GM18951 (cell line): ENCODE results near the gene SYNE1.

Experiments used
- POLR2A ChIP-seq: IDR thresholded peaks from 4 replicates; pipeline ENCODE4 v1.6.1; 2011; ENCODE audit warnings: mild to moderate bottlenecking; ENCODE audit not compliant: insufficient read length, insufficient read depth; ENCODE audit errors: extremely low read depth
- in situ Hi-C: fragments of 300-500 bp; cut with MboI; formaldehyde crosslinking; loops from one replicate; pipeline ENCODE4 v1.12.0; 2022; ENCODE audit warnings: low sequenced_read_pairs, mixed read lengths, inconsistent platforms; ENCODE audit not compliant: unreplicated experiment

The SYNE1 gene

DNA sequence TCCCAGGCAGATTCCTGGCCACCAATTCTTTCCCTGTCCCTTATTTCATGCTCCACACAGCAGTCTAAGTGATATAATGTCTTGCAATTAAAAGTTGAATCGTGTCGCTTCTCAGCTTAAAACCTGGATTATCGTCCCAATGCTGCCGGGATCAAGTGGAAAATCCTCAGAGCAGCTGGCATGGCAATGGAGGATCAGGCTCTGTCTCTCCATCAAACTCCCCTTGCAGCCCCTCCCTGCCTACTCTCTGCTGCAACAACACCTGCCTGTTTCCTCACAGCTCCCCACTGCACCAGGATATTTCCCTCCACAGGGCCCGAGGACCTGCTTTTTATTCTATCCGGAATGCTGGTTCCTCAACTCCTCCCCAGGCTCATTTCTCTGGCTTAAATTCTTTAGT lies 277.1 kb downstream of the SYNE1 start:
- in situ Hi-C loops, result no loop called here
- no peak for TF ChIP-seq POLR2A

DNA sequence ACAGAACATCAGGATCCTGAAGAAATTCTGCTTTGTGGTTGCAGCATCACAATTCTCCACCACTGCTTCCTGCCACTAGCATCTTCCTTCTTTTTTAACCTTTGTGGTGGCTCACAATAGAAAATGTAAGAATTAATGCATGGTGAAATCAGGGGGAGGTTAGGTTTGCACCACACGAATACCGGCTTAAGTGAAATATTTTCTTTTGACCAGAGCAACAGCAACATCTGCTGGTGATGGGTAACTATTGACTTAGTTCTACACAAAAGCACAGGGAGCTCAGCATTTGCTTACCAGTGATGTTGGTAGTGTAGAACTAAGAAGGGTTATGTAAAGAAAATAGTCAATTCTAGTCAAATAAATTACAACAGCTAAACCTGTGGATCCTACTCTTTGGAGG lies 280.5 kb downstream of the SYNE1 start:
- in situ Hi-C loops, result no loop called here
- no peak for TF ChIP-seq POLR2A

DNA sequence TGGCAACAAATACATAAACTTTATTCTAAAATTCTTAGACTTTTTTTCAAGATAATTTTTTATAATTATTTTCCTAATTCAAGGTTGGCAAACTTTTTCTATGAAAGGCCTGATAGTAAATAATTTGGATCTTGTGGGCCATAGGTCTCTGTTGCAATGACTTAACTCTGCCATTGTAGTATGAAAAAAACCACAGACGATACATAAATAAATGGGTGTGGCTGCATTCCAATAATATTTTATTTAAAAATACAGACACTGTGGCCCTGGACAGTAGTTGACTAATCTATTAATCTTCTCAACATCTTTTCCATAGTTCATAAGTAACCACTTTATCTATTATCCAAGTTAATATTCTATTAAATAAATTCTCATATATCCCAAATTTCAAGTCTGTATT lies 281.1 kb downstream of the SYNE1 start:
- TF ChIP-seq POLR2A, result no peak
- in situ Hi-C loops, result no loop called here

DNA sequence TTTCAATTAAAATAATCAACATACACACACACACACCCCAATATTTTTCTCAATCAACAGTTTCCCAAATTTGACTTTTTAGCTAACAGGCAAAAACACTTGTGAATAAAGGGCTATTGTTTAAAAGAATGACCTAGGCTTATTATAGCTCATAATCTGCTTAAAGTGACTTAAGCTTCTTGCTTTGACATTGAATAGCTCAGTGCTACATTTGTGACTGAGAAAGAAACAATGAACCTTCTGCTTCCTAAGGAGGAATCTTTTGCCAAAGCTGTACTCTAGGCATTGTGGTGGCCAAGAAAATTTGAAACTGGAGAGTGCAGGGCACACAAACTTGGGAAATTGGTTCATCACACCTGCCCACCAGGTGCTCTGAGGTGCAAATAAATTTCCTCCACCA lies 282.0 kb downstream of the SYNE1 start:
- in situ Hi-C loops, result no loop called here
- no peak for TF ChIP-seq POLR2A

DNA sequence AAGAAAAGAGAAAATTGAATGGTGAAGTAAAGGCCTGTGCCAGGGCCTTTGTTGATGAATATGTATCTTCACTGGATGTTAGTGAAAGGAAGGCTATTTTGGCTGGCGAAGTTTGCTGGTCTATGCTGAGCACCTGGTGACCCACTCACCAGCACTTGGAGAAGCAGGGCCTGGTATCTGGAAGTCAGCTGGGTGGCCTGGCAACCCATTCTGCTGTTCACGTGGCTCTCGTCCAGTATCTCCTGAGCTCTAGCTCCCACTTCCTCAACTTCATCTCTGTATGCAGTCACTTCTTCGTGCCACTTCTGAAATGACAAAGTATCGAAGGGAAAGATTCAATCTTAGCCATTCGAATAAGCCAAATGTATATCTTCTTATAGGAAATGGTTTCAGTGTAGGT lies 283.7 kb downstream of the SYNE1 start:
- in situ Hi-C loops, result no loop called here
- no peak for TF ChIP-seq POLR2A

DNA sequence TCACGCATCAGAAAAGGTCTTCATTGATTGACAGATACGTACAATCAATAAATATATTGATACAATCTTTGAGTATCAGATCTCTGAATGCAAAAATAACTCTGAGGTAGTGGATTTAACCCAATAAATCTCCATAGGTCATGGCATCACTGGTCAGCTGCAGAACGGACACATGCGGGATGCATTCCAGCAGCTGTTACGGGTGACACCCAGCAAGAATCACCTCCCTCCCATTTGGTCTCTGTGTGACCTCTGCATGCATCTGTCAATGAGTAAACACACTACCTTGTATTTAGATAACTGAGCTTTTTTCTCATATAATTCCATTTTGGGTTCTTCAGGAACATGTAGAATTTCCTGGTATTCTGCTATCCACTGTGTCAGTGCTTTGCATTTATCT lies 285.4 kb downstream of the SYNE1 start:
- in situ Hi-C loops, result no loop called here
- no peak for TF ChIP-seq POLR2A

DNA sequence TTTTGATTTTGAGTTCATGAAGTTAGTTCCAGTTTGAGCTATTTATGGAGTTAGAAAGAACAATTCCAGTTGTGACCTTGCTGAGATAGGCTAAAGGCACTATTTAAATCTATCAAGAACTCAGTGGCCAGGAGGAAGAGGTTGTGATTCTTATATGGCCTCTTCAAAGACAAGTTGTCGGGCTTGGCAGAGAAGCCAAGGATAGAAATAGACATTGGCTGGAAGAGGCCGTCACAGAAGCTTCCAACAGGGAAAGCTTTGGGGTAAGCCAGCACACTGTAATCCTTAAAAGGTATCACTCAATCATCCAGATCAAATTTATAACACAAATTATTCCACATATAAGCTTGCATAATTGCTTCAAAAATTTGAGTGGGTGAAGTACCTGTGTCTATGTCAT lies 286.1 kb downstream of the SYNE1 start:
- TF ChIP-seq POLR2A, result no peak
- in situ Hi-C loops, result no loop called here

DNA sequence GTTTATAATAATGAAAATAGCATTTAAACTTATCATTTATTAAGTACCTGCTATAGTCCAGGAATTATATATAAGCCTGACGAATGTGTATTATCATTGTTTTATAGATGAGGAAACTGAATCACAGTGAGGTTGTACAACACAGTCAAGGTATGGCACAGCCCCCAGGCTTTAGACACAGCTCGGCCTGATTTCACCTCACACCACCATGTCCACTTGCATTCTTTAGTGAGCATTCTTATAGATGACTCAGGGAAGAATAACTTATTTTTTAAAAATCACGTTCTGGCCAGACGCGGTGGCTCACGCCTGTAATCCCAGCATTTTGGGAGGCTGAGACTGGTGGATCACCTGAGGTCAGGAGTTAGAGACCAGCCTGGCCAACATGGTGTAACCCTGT lies 289.0 kb downstream of the SYNE1 start:
- no peak for TF ChIP-seq POLR2A
- in situ Hi-C loops, result no loop called here

DNA sequence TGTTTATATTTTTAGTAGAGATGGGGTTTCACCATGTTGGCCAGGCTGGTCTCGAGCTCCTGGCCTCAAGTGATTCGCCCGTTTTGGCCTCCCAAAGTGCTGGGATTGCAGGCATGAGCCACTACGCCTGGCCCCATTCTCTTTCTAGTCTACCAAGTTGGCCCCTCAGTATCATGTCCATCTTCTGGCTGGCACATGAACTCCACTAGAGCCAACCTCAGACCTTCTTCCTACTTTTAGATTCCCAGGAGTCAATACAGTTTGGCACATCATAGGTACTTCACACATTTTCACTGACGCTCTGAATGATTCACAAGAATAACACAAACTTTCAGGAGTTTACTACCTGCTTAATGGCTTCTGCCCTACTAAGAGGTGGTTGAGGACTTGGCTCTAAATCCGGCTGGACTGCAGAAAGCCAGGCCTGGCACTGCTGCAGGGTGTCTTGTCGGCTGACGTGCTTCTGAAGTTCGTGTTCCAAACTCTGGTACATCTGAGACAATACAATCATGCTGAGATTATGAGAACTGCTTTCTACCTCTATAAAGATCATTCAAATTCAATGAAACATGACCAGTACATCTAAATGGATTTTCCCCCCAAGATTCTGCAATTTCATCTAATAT lies 293.3 kb downstream of the SYNE1 start:
- no peak for TF ChIP-seq POLR2A
- in situ Hi-C loops, result no loop called here

DNA sequence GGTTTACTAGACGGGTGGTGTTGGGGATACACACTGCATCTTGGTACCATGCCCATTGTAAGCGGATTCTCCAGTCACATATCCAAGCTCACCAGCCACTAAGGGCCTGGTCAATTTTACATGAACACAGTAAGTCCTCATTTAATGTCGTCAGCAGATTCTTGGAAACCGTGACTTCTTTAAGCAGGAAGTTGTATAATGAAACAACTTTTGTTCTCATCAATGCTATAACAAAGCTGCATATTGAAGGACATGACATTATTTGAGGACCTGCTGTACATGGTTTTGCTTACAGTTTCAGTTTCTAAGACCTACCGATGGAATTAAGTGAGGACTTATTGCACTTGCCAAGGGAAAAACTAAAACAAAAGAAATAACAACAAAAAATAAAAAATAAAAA lies 295.6 kb downstream of the SYNE1 start:
- no peak for TF ChIP-seq POLR2A
- in situ Hi-C loops, result no loop called here

DNA sequence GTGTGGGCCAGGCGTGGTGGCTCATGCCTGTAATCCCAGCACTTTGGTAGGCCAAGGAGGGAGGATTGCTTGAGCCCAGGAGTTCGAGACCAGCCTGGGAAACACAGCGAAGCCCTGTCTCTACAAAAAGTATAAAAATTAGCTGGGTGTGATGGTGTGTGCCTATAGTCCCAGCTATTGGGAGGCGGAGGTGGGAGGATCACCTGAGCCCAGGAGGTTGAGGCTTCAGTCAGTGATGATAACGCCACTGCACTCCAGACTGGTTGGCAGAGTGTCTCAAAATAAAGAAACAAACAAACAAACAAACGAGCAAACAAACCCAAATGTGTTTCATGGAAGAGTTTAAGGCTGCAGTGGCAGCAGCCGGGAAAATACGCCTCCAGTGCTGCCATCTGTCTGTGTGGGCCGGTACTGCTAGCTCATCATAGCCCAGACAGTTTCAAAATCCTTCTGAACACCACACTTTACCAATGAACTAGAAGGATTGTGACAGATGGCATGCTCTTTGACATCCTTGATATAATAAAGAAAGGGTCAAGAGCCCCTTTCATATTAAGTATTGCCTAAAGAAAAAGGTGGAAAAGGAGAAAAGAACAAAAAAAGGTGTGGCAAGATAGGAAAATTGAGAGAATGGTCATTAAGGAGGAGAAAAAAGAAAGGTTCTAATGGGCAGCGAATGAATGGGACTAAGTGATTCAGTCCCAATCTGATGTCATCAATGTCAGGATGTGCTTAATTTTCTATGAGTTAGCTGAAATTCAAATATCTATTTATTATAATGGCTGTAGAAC lies 298.6 kb downstream of the SYNE1 start:
- no peak for TF ChIP-seq POLR2A
- in situ Hi-C loops, result no loop called here

DNA sequence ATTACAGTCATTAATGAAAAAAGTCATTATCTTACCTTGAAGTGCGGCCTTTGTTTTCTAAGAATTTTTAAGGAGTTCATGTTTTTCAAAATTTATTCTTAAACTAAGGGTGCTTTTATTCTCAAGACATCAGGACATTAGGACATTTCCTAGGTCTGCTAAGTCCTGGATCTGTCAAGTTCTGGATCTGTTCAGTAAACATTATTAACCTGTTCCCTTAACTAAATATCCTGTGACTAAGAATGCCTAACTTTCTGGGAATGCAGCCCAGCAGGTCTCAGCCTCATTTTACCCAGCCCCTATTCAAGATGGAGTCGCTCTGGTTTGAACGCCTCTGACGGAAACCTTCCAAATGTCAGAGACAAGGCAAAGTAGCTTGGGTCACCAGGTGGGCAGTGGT lies 302.6 kb downstream of the SYNE1 start:
- in situ Hi-C loops, result no loop called here
- TF ChIP-seq POLR2A, result no peak

DNA sequence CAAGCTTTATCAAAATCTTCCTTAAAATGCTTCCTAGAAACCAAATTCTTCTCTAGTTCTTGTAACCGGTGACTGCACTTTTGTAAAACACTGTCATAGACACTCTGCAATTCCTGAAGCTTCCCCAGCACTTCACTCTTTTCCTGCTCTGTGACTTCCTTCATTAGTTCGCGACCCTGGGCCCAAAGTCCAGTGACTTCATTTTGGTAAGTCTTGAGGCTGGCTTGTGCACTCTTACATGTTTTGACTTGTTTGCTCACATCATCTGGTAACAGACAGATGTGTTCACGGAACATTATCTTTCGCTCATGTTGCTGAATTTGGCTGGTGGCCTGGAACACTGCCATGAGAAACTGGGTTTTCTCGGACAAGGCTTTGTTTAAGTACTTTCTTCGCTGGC lies 306.2 kb downstream of the SYNE1 start:
- TF ChIP-seq POLR2A, result no peak
- in situ Hi-C loops, result no loop called here
